Rectal smooth muscle tissue (tissue), 1 donor: ENCODE results near the gene RAB7A.
"Not testable (repeated sequence)": the region's sequence is repeated elsewhere in the genome, so short reads cannot be mapped to it uniquely, and the experiment has no call there.

Experiments
- H3K27ac ChIP-seq: one replicate; pipeline ENCODE4 v1.7.0; 2013; ENCODE audit warnings: low read depth, low read length, inconsistent platforms
- H3K27me3 ChIP-seq: one replicate; pipeline ENCODE4 v1.7.0; 2013; ENCODE audit warnings: low read length; ENCODE audit not compliant: control insufficient read depth, insufficient read depth
- H3K36me3 ChIP-seq: one replicate; pipeline ENCODE4 v1.7.0; 2013; ENCODE audit warnings: low read length; ENCODE audit not compliant: control insufficient read depth, insufficient read depth
- H3K4me1 ChIP-seq: one replicate; pipeline ENCODE4 v1.7.0; 2013; ENCODE audit warnings: low read length; ENCODE audit not compliant: control insufficient read depth, insufficient read depth
- H3K4me3 ChIP-seq: one replicate; pipeline ENCODE4 v1.7.0; 2013; ENCODE audit warnings: low read length
- H3K9ac ChIP-seq: one replicate; pipeline ENCODE4 v1.7.0; 2013; ENCODE audit warnings: low read length

The RAB7A gene

GRCh38 chr3:128770387-128770786 lies 44.4 kb downstream of the RAB7A start:
- no peaks in the 10 kb centered on the region for H3K4me1 ChIP-seq
- H3K4me3 ChIP-seq, result no peak overlapping the region
- no peaks in the 10 kb centered on the region for H3K36me3 ChIP-seq
- H3K9ac ChIP-seq, result no peak overlapping the region
- no peaks in the 10 kb centered on the region for H3K27me3 ChIP-seq
- no peak overlapping the region for H3K27ac ChIP-seq

DNA sequence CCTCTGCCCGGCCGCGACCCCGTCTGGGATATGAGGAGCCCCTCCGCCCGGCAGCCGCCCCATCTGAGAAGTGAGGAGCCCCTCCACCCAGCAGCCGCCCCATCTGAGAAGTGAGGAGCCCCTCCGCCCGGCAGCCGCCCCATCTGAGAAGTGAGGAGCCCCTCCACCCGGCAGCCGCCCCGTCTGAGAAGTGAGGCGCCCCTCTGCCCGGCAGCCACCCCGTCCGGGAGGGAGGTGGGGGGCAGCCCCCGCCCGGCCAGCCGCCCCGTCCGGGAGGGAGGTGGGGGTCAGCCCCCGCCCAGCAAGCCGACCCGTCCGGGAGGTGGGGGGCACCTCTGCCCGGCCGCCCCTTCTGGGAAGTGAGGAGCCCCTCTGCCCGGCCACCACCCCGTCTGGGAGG lies 47.2 kb downstream of the RAB7A start:
- H3K27ac ChIP-seq, H3K36me3 ChIP-seq, H3K4me3 ChIP-seq, H3K4me1 ChIP-seq, H3K9ac ChIP-seq, H3K27me3 ChIP-seq: not testable (repeated sequence)

DNA sequence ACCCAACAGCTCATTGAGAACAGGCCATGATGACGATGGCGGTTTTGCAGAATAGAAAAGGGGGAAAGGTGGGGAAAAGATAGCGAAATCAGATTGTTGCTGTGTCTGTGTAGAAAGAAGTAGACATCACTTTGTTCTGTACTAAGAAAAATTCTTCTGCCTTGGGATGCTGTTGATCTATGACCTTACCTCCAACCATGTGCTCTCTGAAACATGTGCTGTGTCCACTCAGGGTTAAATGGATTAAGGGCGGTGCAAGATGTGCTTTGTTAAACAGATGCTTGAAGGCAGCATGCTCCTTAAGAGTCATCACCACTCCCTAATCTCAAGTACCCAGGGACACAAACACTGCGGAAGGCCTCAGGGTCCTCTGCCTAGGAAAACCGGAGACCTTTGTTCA lies 47.6 kb downstream of the RAB7A start:
- not testable (repeated sequence) for H3K9ac ChIP-seq, H3K4me3 ChIP-seq, H3K27ac ChIP-seq, H3K27me3 ChIP-seq, H3K4me1 ChIP-seq, H3K36me3 ChIP-seq

DNA sequence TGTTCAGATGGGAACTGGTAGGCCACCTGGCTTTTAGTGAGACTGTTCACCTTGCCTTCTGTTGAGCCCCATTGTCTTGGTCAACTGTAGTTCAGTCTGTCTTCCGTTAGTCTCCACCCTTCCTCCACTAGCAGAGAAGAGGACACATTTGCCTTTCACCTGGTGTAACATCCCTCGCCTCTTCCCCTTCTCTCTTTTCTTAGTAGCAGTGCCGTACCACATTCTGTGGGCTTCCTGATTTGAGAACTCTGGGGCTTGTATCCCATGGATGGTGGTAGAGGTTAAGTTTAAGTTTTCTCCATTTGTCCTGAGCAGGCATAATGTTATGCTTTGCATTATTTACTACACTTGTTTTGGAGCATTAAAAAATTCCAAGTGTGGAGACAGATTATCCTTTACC lies 49.3 kb downstream of the RAB7A start:
- no peak overlapping the region for H3K4me3 ChIP-seq
- H3K4me1 ChIP-seq, result peaks cover under 1% of the 10 kb centered on the region
- no peaks in the 10 kb centered on the region for H3K27me3 ChIP-seq
- H3K36me3 ChIP-seq, result no peaks in the 10 kb centered on the region
- no peak overlapping the region for H3K9ac ChIP-seq
- H3K27ac ChIP-seq, result no peak overlapping the region

DNA sequence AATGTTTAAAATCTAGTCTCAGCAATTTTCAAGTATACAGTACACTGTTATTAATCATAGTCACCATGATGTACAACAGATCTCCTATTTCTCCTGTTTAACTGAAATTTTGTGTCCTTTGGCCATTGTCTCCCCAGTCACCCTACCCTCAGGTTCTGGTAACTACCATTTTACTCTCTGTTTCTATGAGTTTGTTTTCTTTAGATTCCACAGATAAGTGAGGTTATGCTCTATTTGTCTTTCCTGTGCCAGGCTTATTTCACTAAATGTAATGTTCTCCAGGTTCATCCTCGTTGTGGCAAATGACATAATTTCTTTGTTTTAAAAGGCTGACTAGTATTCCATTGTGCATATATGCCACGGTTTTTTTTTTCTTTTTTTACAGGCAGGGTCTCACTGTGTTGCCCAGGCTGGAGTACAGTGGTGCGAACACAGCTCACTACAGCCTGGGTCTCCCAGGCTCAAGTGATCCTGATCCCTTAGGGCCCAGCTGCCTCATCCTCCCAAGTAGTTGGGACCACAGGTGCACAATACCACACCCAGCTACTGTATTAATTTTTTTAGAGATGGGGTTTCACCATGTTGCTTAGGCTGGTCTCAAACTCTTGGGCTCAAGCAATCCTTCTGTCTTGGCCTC lies 50.0 kb downstream of the RAB7A start:
- Histone ChIP-seq H3K27me3 (no peaks in the 10 kb centered on the region), H3K4me3 (no peak overlapping the region), H3K9ac (no peak overlapping the region), H3K27ac (no peak overlapping the region), H3K4me1 (peaks cover 5% of the 10 kb centered on the region), H3K36me3 (no peaks in the 10 kb centered on the region)

- Histone ChIP-seq H3K27me3 (no peaks in the 10 kb centered on the region), H3K4me1 (peaks cover 5% of the 10 kb centered on the region), H3K36me3 (no peaks in the 10 kb centered on the region), H3K27ac (no peak overlapping the region), H3K9ac (no peak overlapping the region), H3K4me3 (no peak overlapping the region)
These were observed 54.3 kb downstream of the RAB7A start for GRCh38 chr3:128780101-128780837.

GRCh38 chr3:128781164-128781563 lies 55.2 kb downstream of the RAB7A start:
- Histone ChIP-seq H3K36me3 (no peaks in the 10 kb centered on the region), H3K27ac (no peak overlapping the region), H3K9ac (no peak overlapping the region), H3K4me3 (no peak overlapping the region), H3K4me1 (peaks cover 5% of the 10 kb centered on the region), H3K27me3 (no peaks in the 10 kb centered on the region)

DNA sequence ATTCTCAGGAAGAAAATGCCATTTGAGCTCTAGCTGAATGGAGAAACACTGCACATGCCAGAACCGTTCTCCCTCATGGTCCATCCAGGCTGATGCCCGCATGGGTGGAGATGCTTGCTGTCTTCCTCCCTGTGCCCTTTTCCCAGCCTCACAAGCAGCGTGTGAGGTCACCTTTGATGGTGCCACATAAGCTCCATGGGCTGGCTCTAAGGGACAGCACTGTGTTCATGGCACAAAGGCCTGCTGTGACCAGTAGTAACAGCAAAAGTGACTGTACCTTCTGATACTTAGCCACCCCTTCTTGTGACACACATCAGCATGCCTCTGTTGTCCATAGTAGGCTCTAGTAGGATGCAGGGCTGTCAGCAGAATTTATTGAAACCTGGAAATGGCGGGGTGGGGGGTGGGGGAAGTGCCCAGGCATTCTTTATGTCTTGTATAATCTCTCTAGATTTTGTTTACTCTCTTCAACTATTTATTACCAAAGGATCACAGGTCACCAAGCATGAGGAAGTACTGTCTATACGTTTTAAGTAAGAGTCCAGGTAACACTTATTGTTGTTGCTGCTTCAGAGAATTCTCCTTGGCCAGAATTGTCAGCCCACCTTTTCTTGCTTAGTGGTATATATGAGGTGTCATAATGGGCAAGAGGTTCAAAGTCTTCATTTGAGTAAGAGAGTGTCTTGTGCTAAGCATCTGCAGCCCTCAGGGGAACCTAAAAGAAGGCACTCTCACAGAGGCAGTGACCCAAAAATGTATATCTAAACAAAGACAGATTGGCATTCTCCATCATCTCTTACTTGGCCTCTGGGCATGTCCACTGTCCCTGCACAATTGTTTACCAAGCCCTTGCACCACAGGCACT lies 56.5 kb downstream of the RAB7A start:
- Histone ChIP-seq H3K27me3 (no peaks in the 10 kb centered on the region), H3K27ac (no peak overlapping the region), H3K4me3 (no peak overlapping the region), H3K4me1 (peaks cover 9% of the 10 kb centered on the region), H3K36me3 (no peaks in the 10 kb centered on the region), H3K9ac (no peak overlapping the region)

GRCh38 chr3:128783774-128784173 lies 57.8 kb downstream of the RAB7A start:
- Histone ChIP-seq H3K27ac (no peak overlapping the region), H3K36me3 (no peaks in the 10 kb centered on the region), H3K9ac (no peak overlapping the region), H3K4me3 (no peak overlapping the region), H3K4me1 (peaks cover 9% of the 10 kb centered on the region), H3K27me3 (no peaks in the 10 kb centered on the region)

DNA sequence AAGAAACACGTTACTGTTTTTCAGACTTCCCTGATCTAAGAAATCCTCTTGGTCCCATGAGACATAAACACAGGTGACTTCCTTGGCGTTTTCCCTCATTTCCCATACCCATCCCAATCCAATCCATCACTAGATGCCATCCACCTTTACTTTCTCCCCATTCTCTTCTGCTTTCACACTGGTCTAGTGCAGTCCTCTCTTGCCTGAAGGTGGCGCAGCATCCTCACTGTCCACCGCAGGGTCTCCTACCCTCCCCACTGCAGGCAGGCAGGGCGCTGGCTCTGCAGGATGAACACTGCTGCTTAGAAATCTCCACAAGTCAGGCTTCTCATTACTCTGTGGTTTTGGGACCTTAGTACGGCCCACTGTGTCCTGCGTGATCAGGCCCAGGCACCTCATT lies 58.2 kb downstream of the RAB7A start:
- Histone ChIP-seq H3K27ac (no peak overlapping the region), H3K9ac (no peak overlapping the region), H3K4me1 (peaks cover 9% of the 10 kb centered on the region)

DNA sequence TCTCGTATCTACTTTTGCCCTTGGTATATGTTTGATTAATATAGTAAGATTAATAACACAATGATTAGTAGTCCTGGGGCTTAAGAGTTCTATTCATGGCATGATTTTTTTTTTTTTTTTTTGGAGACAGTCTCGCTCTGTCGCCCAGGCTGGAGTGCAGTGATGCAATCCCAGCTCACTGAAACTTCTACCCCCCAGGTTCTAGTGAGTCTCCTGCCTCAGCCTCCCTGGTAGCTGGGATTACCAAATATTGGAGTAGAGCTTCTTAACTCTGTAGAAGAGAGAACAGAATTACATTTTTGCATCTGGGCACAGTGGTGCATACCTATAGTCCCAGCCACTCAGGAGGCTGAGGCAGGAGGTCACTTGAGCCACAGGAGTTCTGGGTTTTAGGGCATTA lies 58.9 kb downstream of the RAB7A start:
- H3K4me3 ChIP-seq, result no peak overlapping the region
- H3K36me3 ChIP-seq, result no peaks in the 10 kb centered on the region
- H3K9ac ChIP-seq, result no peak overlapping the region
- H3K4me1 ChIP-seq, result peaks cover 9% of the 10 kb centered on the region
- no peak overlapping the region for H3K27ac ChIP-seq
- H3K27me3 ChIP-seq, result no peaks in the 10 kb centered on the region

More for the DNA sequence above, 58.2 kb downstream of the RAB7A start:
- Histone ChIP-seq H3K36me3 (no peaks in the 10 kb centered on the region), H3K27me3 (no peaks in the 10 kb centered on the region), H3K4me3 (no peak overlapping the region)

GRCh38 chr3:128786434-128787020 lies 60.5 kb downstream of the RAB7A start:
- Histone ChIP-seq H3K27ac (no peak overlapping the region), H3K4me3 (no peak overlapping the region), H3K9ac (no peak overlapping the region), H3K4me1 (peaks cover 4% of the 10 kb centered on the region), H3K36me3 (no peaks in the 10 kb centered on the region), H3K27me3 (no peaks in the 10 kb centered on the region)
